H1 (cell line): Measurements from ENCODE around the gene SLC6A2.

ENCODE experiments used
- CBX8 ChIP-seq: fragments of 300-800, 300-1000 bp; sonication (generic); IDR thresholded peaks from 2 replicates; pipeline ENCODE4 v1.7.1; 2016; ENCODE audit warnings: low read depth, low read length, borderline replicate concordance
- CEBPB ChIP-seq: IDR thresholded peaks from 2 replicates; pipeline ENCODE4 v1.6.1; 2012; ENCODE audit warnings: low read depth, low read length
- CREB1 ChIP-seq: IDR thresholded peaks from 2 replicates; pipeline ENCODE4 v1.6.1; 2012; ENCODE audit warnings: inconsistent platforms
- CTCF ChIP-seq, 3 experiments: IDR thresholded peaks; 1 replicate in 2 of 3; 2 replicates in 1 of 3; pipeline versions ENCODE4 v1.5.1 to v1.6.1; 2011; ENCODE audit warnings: low read length in 3 of 3, mild to moderate bottlenecking in 3 of 3, inconsistent platforms in 2 of 3, low read depth in 1 of 3, moderate library complexity in 1 of 3; ENCODE audit not compliant: insufficient read depth in 1 of 3; ENCODE audit errors: control extremely low read depth in 1 of 3
- EP300 ChIP-seq, 2 experiments: IDR thresholded peaks; 1 replicate in 1 of 2; 2 replicates in 1 of 2; pipeline ENCODE4 v1.6.1; 2011 to 2012; ENCODE audit warnings: low read depth in 2 of 2, low read length in 2 of 2, mild to moderate bottlenecking in 2 of 2, borderline replicate concordance in 1 of 2, inconsistent platforms in 1 of 2, moderate library complexity in 1 of 2
- KDM5A ChIP-seq: fragments of 200-600 bp; IDR thresholded peaks from 2 replicates; pipeline ENCODE4 v1.7.1; 2012; ENCODE audit warnings: mild to moderate bottlenecking, low read length, inconsistent platforms, mixed read lengths
- POLR2A ChIP-seq, 2 experiments: IDR thresholded peaks; 1 replicate in 1 of 2; 2 replicates in 1 of 2; pipeline ENCODE4 v1.6.1; 2011; ENCODE audit warnings: low read depth in 2 of 2, low read length in 2 of 2, mild to moderate bottlenecking in 2 of 2; ENCODE audit errors: control extremely low read depth in 1 of 2
- POLR2AphosphoS5 ChIP-seq: IDR thresholded peaks from 2 replicates; pipeline ENCODE4 v1.6.1; 2011; ENCODE audit warnings: low read depth, low read length
- SIX5 ChIP-seq: IDR thresholded peaks from 2 replicates; pipeline ENCODE4 v1.6.1; 2011; ENCODE audit warnings: mild to moderate bottlenecking, low read depth, low read length
- YY1 ChIP-seq: IDR thresholded peaks from 2 replicates; pipeline ENCODE4 v1.6.1; 2011; ENCODE audit warnings: low read depth, mild to moderate bottlenecking, low read length

GRCh38 chr16:55615071-55615470 is 40.7 kb upstream of the SLC6A2 start:
- no peak for TF ChIP-seq CREB1
- no peak for TF ChIP-seq CTCF (IDR thresholded peaks at IDR 0.05; ENCODE audit: control extremely low read depth in 1 of 3, insufficient read depth in 1 of 3, low read depth in 1 of 3, low read length in 3 of 3)
- no peak for TF ChIP-seq POLR2AphosphoS5
- TF ChIP-seq CBX8 = no peak
- TF ChIP-seq POLR2A (IDR thresholded peaks at IDR 0.05; ENCODE audit: control extremely low read depth in 1 of 2, low read depth in 2 of 2, low read length in 2 of 2) = no peak
- TF ChIP-seq CEBPB = no peak
- no peak for TF ChIP-seq EP300 (IDR thresholded peaks at IDR 0.05; ENCODE audit: borderline replicate concordance in 1 of 2, low read depth in 2 of 2, low read length in 2 of 2)
- no peak for TF ChIP-seq SIX5
- TF ChIP-seq KDM5A = no peak
- no peak for TF ChIP-seq YY1
